ENCODE results near the gene PTCRA.
"Not testable (repeated sequence)": the region's sequence is repeated elsewhere in the genome, so short reads cannot be mapped to it uniquely, and the experiment has no call there.

PTCRA gene, protein sequence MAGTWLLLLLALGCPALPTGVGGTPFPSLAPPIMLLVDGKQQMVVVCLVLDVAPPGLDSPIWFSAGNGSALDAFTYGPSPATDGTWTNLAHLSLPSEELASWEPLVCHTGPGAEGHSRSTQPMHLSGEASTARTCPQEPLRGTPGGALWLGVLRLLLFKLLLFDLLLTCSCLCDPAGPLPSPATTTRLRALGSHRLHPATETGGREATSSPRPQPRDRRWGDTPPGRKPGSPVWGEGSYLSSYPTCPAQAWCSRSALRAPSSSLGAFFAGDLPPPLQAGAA

DNA sequence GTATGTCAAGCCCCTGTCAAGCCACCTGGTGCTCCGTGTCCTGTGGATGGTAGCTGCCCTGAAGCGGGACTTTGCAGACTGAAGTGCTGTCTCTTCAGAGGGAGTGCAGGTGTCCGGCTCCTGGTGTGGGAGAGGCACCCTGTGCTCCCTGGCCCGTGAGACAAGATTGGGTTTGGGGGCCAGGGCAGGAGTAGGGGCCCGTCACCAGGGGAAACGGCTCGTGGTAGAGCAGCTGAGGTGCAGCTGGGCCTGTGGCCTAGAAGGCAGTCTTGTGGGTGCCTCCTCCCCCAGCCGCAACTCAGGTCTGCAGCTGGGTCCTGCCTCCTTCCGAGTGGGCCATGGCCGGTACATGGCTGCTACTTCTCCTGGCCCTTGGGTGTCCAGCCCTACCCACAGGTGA is at the start of gene PTCRA:
Gene PTCRA, plus strand, starts transcription at position 322 of the 400 bp plus-strand sequence. Its CDS starts 17 bp downstream, at position 339.
- H3K4me3 ChIP-seq (ENCODE audit: low read depth in 1 of 2, low read length in 2 of 2) = no peak within 1 kb of the TSS
- H3K4me1 ChIP-seq (ENCODE audit: control insufficient read depth in 1 of 2, insufficient read depth in 2 of 2, low read length in 2 of 2) = peaks cover 0 to 9% of the 10 kb centered on the region in 2 donors
- H3K27ac ChIP-seq (ENCODE audit: low read length) = no peak within 1 kb of the TSS
- no peaks in the 10 kb centered on the region for H3K9me3 ChIP-seq (ENCODE audit: control insufficient read depth in 1 of 2, low read length in 2 of 2)
- H3K27me3 ChIP-seq (ENCODE audit: low read depth, low read length) = no peaks in the 10 kb centered on the region
- no peaks in the 10 kb centered on the region for H3K36me3 ChIP-seq (ENCODE audit: control insufficient read depth in 1 of 2, insufficient read depth in 2 of 2, low read length in 2 of 2)

DNA sequence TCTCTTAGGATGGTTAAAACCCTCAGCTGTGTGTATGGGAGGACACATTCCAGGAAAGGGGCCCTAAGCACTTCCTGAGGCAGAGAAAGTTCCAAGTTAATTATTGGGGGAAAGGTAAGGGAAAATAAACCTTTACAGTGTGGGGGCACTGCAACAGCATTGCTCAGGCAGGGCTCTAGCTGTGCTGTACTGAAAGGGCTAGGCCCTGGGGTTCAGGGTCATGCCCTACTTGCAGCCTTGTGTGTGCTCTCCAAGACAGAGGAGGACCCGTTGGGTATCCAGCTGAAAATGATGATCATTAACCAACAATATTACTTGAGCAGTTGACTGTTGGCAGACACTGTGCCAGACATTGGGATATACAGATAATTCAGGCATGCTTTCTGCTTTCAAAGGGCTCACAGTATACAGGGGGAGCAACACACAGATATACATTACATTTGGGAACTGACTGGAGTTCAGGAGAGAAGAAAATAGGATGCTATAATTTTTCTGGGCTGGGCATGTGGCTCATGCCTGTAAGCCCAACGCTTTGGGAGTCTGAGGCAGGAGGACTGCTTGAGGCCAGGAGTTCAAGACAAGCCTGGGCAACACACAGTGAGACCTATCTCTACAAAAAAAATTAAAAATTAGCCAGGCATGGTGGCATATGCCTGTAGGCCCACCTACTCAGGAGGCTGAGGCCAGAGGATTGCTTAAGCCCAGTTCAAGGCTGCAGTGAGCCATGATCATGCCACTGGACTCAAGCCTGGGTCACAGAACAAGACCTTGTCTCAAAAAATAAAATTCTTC is 45.5 kb upstream of the PTCRA start:
- no peak overlapping the region for H3K4me3 ChIP-seq (ENCODE audit: low read depth in 1 of 2, low read length in 2 of 2)
- H3K27me3 ChIP-seq (ENCODE audit: low read depth, low read length) = no peaks in the 10 kb centered on the region
- H3K27ac ChIP-seq (ENCODE audit: low read length) = no peak overlapping the region
- no peaks in the 10 kb centered on the region for H3K4me1 ChIP-seq (ENCODE audit: control insufficient read depth in 1 of 2, insufficient read depth in 2 of 2, low read length in 2 of 2)
- peaks cover 15 to 36% of the 10 kb centered on the region in 2 donors for H3K36me3 ChIP-seq (ENCODE audit: control insufficient read depth in 1 of 2, insufficient read depth in 2 of 2, low read length in 2 of 2)
- no peaks in the 10 kb centered on the region for H3K9me3 ChIP-seq (ENCODE audit: control insufficient read depth in 1 of 2, low read length in 2 of 2)

DNA sequence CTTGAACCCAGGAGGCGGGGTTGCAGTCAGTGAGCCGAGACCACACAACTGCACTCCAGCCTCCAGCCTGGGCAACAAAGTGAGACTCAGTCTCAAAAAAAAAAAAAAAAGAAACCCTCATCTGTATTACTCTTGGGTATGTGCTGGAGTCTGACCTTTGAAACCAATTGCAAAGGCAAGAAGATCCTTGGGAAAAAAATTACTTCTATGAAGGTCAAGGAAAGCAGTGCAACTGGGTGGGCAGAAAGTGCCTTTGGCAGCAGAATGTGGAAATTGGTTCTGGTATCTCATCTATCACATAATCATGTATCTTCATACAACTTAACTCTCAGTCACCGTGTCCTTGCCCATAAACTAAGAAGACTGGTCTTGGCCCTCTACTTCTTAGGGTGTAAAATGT is 44.1 kb upstream of the PTCRA start:
- H3K4me3 ChIP-seq (ENCODE audit: low read depth in 1 of 2, low read length in 2 of 2) = no peak overlapping the region
- H3K36me3 ChIP-seq (ENCODE audit: control insufficient read depth in 1 of 2, insufficient read depth in 2 of 2, low read length in 2 of 2) = peaks cover 10 to 27% of the 10 kb centered on the region in 2 donors
- H3K4me1 ChIP-seq (ENCODE audit: control insufficient read depth in 1 of 2, insufficient read depth in 2 of 2, low read length in 2 of 2) = no peaks in the 10 kb centered on the region
- no peaks in the 10 kb centered on the region for H3K27me3 ChIP-seq (ENCODE audit: low read depth, low read length)
- no peak overlapping the region for H3K27ac ChIP-seq (ENCODE audit: low read length)
- H3K9me3 ChIP-seq (ENCODE audit: control insufficient read depth in 1 of 2, low read length in 2 of 2) = no peaks in the 10 kb centered on the region

DNA sequence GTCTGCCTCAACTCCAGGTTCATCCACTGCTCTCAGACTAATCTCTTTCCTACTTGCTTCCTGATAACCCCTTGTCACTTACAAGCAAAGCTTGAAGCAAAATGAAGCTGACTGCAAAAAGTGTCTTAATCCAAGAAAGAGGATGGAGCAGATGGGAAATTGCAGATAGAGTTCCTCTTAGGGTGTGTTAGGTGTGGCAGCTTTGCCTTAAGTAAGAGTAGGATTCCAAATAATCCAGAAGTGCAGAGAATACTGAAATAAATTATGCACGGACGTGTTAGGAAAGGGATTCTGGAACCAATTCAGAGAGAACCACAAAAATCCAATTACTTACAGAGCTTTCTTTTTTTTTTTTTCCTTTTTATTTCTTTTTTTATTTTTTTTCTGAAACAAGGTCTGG is 42.5 kb upstream of the PTCRA start:
- Histone ChIP-seq H3K36me3 (ENCODE audit: control insufficient read depth in 1 of 2, insufficient read depth in 2 of 2, low read length in 2 of 2) (peaks cover 0 to 15% of the 10 kb centered on the region in 2 donors), H3K9me3 (ENCODE audit: control insufficient read depth in 1 of 2, low read length in 2 of 2) (no peaks in the 10 kb centered on the region), H3K4me3 (ENCODE audit: low read depth in 1 of 2, low read length in 2 of 2) (no peak overlapping the region), H3K27me3 (ENCODE audit: low read depth, low read length) (no peaks in the 10 kb centered on the region), H3K27ac (ENCODE audit: low read length) (no peak overlapping the region), H3K4me1 (ENCODE audit: control insufficient read depth in 1 of 2, insufficient read depth in 2 of 2, low read length in 2 of 2) (no peaks in the 10 kb centered on the region)

DNA sequence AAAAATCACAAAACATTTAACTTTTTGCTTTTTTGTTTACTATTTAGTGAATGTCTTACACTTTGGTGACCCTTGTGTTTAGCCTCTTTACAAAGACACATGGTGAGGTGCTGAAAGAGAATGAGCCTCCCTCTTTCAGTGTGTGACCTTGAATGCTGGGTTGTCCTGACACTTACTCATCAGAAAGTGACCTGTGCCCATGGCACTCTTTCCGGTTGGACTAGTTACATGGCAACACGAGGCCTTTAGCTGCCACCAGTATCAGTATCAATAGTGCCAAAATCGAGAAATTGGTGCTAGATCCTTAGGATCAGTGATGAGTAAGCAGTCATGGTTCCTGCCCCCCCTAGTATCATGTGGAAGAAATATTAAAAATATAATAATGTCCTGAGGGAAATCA is 38.2 kb upstream of the PTCRA start:
- no peak overlapping the region for H3K27ac ChIP-seq (ENCODE audit: low read length)

DNA sequence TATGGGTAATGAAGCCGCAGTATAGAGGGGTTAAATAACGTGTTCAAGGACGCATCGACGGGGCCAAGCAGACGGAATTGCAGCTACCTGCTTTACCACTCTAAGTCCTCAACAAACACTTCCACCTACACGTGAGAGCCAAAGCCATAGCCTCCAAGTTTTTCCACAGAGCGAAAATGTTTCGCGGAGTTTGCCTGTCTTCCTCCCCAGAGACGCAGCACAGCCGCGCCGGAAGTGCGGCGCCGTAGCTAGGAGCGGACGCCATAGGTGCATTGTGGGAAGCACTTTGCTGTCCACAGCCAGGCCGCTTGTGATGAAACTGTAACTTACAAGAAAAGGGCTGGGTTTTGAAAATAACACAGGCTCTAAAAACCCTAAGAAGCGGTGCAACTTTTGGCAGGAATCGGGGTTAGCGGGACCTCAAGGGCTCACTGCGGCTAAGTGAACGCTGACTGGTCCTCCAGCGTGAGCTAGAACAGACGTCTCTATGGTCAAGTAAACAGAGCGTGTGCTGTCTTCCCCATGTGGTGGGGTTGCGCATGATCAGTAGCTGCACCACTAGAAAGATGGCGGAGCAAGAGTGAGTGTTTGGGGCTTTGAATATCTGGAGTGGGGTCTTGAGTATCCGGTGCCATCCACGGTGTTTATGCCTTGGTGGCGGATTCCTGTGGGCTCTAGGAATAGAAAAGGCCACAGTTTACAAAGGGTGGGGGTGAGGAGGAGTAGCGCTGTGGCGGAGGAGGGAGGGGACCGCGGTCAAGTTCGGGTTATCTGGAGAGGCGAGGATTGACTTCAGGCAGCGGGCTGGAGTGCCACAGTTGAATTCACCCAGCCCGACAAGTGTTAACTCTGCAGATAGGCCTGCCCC is 36.2 kb upstream of the PTCRA start, which contains the start of gene RPL7L1:
Gene RPL7L1, plus strand, starts transcription at position 245 of the 868 bp plus-strand sequence. Its CDS starts 295 bp downstream, at position 540.
- peak within 1 kb of the TSS; percentile 98 for H3K27ac ChIP-seq (ENCODE audit: low read length)

More for the DNA sequence above, 38.2 kb upstream of the PTCRA start:
- Histone ChIP-seq H3K4me3 (ENCODE audit: low read depth in 1 of 2, low read length in 2 of 2) (no peak overlapping the region), H3K4me1 (ENCODE audit: control insufficient read depth in 1 of 2, insufficient read depth in 2 of 2, low read length in 2 of 2) (peaks cover 0 to 10% of the 10 kb centered on the region in 2 donors), H3K27me3 (ENCODE audit: low read depth, low read length) (no peaks in the 10 kb centered on the region), H3K36me3 (ENCODE audit: control insufficient read depth in 1 of 2, insufficient read depth in 2 of 2, low read length in 2 of 2) (peaks cover 0 to under 1% of the 10 kb centered on the region in 2 donors), H3K9me3 (ENCODE audit: control insufficient read depth in 1 of 2, low read length in 2 of 2) (no peaks in the 10 kb centered on the region)

DNA sequence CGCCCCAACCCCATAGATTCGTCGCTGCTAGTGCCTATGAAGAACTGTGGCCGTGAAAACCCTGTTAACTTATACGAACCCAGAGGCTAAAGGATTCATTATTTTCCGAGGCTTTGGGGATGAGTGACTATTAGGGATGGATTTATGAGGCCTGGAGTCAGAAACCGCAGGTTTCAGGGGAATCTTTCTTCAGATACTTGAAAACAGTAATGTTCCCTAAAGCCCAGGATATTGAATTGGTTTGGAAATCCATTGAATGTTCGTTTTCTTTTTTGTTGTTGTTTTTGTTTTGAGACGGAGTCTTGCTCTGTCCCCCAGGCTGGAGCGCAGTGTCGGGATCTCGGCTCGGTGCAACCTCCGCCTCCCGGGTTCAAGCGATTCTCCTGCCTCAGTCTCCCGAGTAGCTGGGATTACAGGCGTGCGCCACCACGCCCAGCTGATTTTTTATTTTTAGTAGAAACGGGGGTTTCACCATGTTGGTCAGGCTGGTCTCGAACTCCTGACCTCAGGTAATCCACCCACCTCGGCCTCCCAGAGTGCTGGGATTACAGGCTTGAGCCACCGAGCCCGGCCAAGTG is 35.5 kb upstream of the PTCRA start:
- Histone ChIP-seq H3K27ac (ENCODE audit: low read length) (peak overlapping the region; percentile 98), H3K4me1 (ENCODE audit: control insufficient read depth in 1 of 2, insufficient read depth in 2 of 2, low read length in 2 of 2) (peaks cover 0 to 10% of the 10 kb centered on the region in 2 donors), H3K4me3 (ENCODE audit: low read depth in 1 of 2, low read length in 2 of 2) (peak overlapping the region; percentile 73 to 100), H3K36me3 (ENCODE audit: control insufficient read depth in 1 of 2, insufficient read depth in 2 of 2, low read length in 2 of 2) (peaks cover 16 to 25% of the 10 kb centered on the region in 2 donors)
- not testable (repeated sequence) for H3K27me3 ChIP-seq (ENCODE audit: low read depth, low read length); H3K9me3 ChIP-seq (ENCODE audit: control insufficient read depth in 1 of 2, low read length in 2 of 2)

More for the DNA sequence above, 36.2 kb upstream of the PTCRA start, which contains the start of gene RPL7L1:
- Histone ChIP-seq H3K27me3 (ENCODE audit: low read depth, low read length) (no peaks in the 10 kb centered on the region), H3K4me1 (ENCODE audit: control insufficient read depth in 1 of 2, insufficient read depth in 2 of 2, low read length in 2 of 2) (peaks cover 0 to 10% of the 10 kb centered on the region in 2 donors), H3K4me3 (ENCODE audit: low read depth in 1 of 2, low read length in 2 of 2) (peak within 1 kb of the TSS; percentile 73 to 100), H3K9me3 (ENCODE audit: control insufficient read depth in 1 of 2, low read length in 2 of 2) (no peaks in the 10 kb centered on the region), H3K36me3 (ENCODE audit: control insufficient read depth in 1 of 2, insufficient read depth in 2 of 2, low read length in 2 of 2) (peaks cover 11 to 20% of the 10 kb centered on the region in 2 donors)

DNA sequence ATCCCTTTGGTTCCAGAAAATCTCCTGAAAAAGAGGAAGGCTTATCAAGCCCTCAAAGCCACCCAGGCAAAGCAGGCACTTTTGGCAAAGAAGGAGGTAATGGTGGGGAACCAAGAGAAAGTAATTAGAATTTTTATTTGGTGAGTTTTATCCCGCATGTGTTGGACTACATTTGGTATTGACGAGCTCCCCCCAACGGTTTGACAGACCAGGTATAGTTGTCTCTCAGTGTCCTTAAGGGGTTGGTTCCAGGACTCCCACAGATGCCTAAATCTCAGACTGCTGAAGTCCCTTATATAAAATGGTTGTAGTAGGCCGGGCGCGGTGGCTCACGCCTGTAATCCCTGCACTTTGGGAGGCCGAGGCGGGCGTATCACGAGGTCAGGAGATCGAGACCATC is 35.0 kb upstream of the PTCRA start:
- H3K27ac ChIP-seq (ENCODE audit: low read length) = peak overlapping the region; percentile 98

DNA sequence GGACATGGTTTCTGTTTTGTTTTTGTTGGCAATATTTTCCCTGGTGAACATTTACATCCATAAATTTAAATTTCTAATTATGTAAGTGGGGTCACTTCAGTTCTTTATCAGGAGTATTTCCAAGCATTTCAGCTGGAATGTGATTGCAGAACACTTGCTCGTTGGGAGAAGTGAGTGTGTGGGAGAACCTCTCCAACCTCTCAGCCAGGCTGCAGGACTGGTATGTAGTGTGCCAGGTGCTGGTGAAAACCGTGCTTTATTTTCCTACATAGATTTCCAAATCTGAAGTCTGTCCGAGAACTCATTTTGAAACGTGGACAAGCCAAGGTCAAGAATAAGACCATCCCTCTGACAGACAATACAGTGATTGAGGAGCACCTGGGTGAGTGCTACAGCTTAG is 30.2 kb upstream of the PTCRA start:
- Histone ChIP-seq H3K27ac (ENCODE audit: low read length) (no peak overlapping the region), H3K9me3 (ENCODE audit: control insufficient read depth in 1 of 2, low read length in 2 of 2) (no peaks in the 10 kb centered on the region), H3K27me3 (ENCODE audit: low read depth, low read length) (no peaks in the 10 kb centered on the region), H3K4me1 (ENCODE audit: control insufficient read depth in 1 of 2, insufficient read depth in 2 of 2, low read length in 2 of 2) (peaks cover 0 to 11% of the 10 kb centered on the region in 2 donors), H3K4me3 (ENCODE audit: low read depth in 1 of 2, low read length in 2 of 2) (no peak overlapping the region), H3K36me3 (ENCODE audit: control insufficient read depth in 1 of 2, insufficient read depth in 2 of 2, low read length in 2 of 2) (peaks cover 23 to 46% of the 10 kb centered on the region in 2 donors)

More for the DNA sequence above, 35.0 kb upstream of the PTCRA start:
- Histone ChIP-seq H3K4me1 (ENCODE audit: control insufficient read depth in 1 of 2, insufficient read depth in 2 of 2, low read length in 2 of 2) (peaks cover 0 to 10% of the 10 kb centered on the region in 2 donors), H3K4me3 (ENCODE audit: low read depth in 1 of 2, low read length in 2 of 2) (peak overlapping the region; percentile 73 to 100), H3K36me3 (ENCODE audit: control insufficient read depth in 1 of 2, insufficient read depth in 2 of 2, low read length in 2 of 2) (peaks cover 21 to 31% of the 10 kb centered on the region in 2 donors)
- not testable (repeated sequence) for H3K27me3 ChIP-seq (ENCODE audit: low read depth, low read length); H3K9me3 ChIP-seq (ENCODE audit: control insufficient read depth in 1 of 2, low read length in 2 of 2)

DNA sequence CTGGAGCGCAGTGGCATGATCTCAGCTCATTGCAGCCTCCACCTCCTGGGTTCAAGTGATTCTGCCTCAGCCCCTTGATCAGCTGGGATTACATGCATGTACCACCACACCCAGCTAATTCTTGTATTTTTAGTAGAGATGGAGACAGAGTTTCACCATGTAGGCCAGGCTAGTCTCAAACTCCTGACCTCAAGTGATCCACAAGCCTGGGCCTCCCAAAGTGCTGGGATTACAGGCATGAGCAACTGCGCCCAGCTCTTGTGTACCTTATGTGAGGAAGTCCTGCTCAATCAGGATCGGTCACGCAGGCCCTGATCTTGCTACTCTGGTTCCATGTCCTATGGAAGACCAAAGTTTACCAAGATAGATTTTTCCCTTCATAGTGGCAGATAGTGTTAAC is 27.7 kb upstream of the PTCRA start:
- H3K9me3 ChIP-seq (ENCODE audit: control insufficient read depth in 1 of 2, low read length in 2 of 2); H3K27me3 ChIP-seq (ENCODE audit: low read depth, low read length); H3K27ac ChIP-seq (ENCODE audit: low read length); H3K4me3 ChIP-seq (ENCODE audit: low read depth in 1 of 2, low read length in 2 of 2): not testable (repeated sequence)
- Histone ChIP-seq H3K36me3 (ENCODE audit: control insufficient read depth in 1 of 2, insufficient read depth in 2 of 2, low read length in 2 of 2) (peaks cover 23 to 40% of the 10 kb centered on the region in 2 donors), H3K4me1 (ENCODE audit: control insufficient read depth in 1 of 2, insufficient read depth in 2 of 2, low read length in 2 of 2) (peaks cover 0 to 10% of the 10 kb centered on the region in 2 donors)

Data from muscle layer of duodenum (tissue), 2 donors.